ENCODE results near the gene ADAMTS7. TPM values are rescaled to one million over a fixed set of nuclear protein-coding genes. Genes with fewer than 3 reads are reported as not detected.
"Not testable (repeated sequence)": the region's sequence is repeated elsewhere in the genome, so short reads cannot be mapped to it uniquely, and the experiment has no call there.

Gene ADAMTS7
- total and polyA plus RNA-seq, 5 donors from 2014 or later, result not detected

DNA sequence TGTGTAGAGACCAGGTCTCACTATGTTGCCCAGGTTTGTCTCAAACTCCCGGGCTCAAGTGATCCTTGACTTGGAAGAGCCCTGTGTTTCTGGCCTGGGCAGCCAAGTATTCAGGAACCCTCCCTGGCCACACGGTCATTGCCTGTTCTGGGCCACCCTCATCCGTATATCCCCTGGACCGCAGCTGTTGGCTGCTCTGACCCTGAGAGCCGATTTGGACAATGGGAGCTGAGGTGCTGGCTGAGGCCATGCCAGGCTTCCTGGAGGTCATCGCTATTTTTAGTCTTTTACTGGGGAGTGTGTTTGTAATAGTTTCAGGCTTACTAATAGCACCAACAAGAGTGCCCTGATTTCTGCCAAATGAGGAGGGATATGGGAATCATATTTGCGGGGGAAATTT is 60.7 kb downstream of the ADAMTS7 start:
- no peak overlapping the region for H3K27ac ChIP-seq (ENCODE audit: insufficient read depth, low read length, poor library complexity, severe bottlenecking)
- Mint-ChIP-seq H3K9me3 (no peaks in the 10 kb centered on the region), H3K27me3 (no peaks in the 10 kb centered on the region), H3K27ac (peak overlapping the region in 1 of 3 donors; percentile 36), H3K4me3 (peak overlapping the region in 2 of 4 donors; percentile 33 to 43), H3K36me3 (no peaks in the 10 kb centered on the region), H3K4me1 (peaks cover 0 to 6% (median 3%) of the 10 kb centered on the region in 4 donors)
- DNase-seq, result peak in 1 of 3 donors; percentile 13
- H3K4me3 ChIP-seq (ENCODE audit: low read depth, low read length), result no peak overlapping the region
- ATAC-seq (ENCODE audit: low read depth in 2 of 2), result no peak
- H3K27me3 ChIP-seq (ENCODE audit: control insufficient read depth, insufficient read depth, low read length), result no peaks in the 10 kb centered on the region
- no peaks in the 10 kb centered on the region for H3K9me3 ChIP-seq (ENCODE audit: control insufficient read depth in 2 of 2, low read length in 2 of 2)
- H3K4me1 ChIP-seq (ENCODE audit: control insufficient read depth, insufficient read depth, low read length, poor library complexity, severe bottlenecking), result no peaks in the 10 kb centered on the region
- no peaks in the 10 kb centered on the region for H3K36me3 ChIP-seq (ENCODE audit: control insufficient read depth, insufficient read depth, low read length)

DNA sequence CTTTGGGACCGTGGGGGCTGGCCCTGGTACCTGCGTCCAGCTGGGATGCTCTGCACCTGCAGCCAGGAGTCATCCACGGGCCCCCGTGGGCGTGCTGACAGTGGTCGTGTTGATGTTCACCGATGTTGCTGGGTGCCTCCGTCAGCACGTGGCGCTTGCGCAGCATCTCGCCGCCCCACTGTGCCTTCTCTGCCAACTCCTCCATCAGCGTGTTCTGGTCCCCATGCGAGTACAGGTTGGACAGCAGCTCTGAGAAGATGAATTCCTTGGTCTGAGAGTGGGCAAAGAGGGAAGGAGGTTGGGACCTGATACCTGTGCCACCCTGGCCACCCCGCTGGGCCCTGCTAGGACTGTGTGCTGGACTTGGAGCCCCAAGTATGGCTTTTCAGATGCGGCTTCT is 61.4 kb downstream of the ADAMTS7 start:
- Histone ChIP-seq H3K4me1 (ENCODE audit: control insufficient read depth, insufficient read depth, low read length, poor library complexity, severe bottlenecking) (no peaks in the 10 kb centered on the region), H3K4me3 (ENCODE audit: low read depth, low read length) (no peak overlapping the region), H3K27me3 (ENCODE audit: control insufficient read depth, insufficient read depth, low read length) (no peaks in the 10 kb centered on the region), H3K36me3 (ENCODE audit: control insufficient read depth, insufficient read depth, low read length) (no peaks in the 10 kb centered on the region), H3K9me3 (ENCODE audit: control insufficient read depth in 2 of 2, low read length in 2 of 2) (no peaks in the 10 kb centered on the region), H3K27ac (ENCODE audit: insufficient read depth, low read length, poor library complexity, severe bottlenecking) (no peak overlapping the region)
- no peak for DNase-seq
- Mint-ChIP-seq H3K27ac (no peak overlapping the region), H3K9me3 (no peaks in the 10 kb centered on the region), H3K27me3 (no peaks in the 10 kb centered on the region), H3K36me3 (no peaks in the 10 kb centered on the region), H3K4me3 (no peak overlapping the region), H3K4me1 (peaks cover 0 to 6% (median 3%) of the 10 kb centered on the region in 4 donors)
- no peak for ATAC-seq (ENCODE audit: low read depth in 2 of 2)

DNA sequence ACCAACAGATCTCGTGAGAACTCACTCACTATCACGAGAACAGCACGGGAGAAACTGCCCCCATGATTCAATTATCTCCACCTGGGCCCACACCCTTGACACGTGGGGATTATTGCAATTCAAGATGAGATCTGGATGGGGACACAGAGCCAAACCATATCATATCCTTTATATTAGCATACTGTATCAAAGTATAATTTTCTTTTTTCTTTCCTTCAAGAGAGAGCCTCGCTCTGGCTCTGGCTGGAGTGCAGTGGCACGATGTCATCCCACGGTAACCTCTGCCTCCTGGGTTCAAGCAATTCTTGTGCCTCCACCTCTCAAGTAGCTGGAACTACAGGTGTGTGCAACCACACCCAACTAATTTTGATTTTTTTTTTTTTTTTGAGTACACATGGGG is 63.4 kb downstream of the ADAMTS7 start:
- not testable (repeated sequence) for H3K36me3 Mint-ChIP-seq; H3K27me3 ChIP-seq (ENCODE audit: control insufficient read depth, insufficient read depth, low read length); H3K27ac ChIP-seq (ENCODE audit: insufficient read depth, low read length, poor library complexity, severe bottlenecking); H3K4me1 Mint-ChIP-seq; ATAC-seq (ENCODE audit: low read depth in 2 of 2); H3K4me1 ChIP-seq (ENCODE audit: control insufficient read depth, insufficient read depth, low read length, poor library complexity, severe bottlenecking); H3K9me3 ChIP-seq (ENCODE audit: control insufficient read depth in 2 of 2, low read length in 2 of 2); H3K27ac Mint-ChIP-seq; H3K27me3 Mint-ChIP-seq; H3K4me3 Mint-ChIP-seq; DNase-seq; H3K9me3 Mint-ChIP-seq; H3K36me3 ChIP-seq (ENCODE audit: control insufficient read depth, insufficient read depth, low read length); H3K4me3 ChIP-seq (ENCODE audit: low read depth, low read length)

DNA sequence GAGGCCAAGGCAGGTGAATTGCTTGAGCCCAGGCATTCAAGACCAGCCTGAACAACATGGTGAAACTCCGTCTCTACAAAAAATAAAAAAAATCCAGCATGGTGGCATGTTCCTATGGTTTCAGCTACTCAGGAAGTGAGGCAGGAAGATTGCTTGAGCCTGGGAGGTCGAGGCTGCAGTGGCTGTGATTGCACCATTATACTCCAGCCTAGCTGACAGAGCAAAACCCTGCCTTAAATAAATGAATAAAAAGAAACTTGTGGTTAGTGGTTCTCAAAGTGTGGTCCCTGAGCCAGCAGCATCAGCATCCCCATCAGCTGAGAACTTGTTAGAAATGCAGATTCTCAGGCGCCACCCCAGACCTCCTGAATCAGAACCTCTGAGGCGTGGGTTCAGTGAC is 69.6 kb downstream of the ADAMTS7 start:
- H3K4me1 Mint-ChIP-seq; DNase-seq; H3K36me3 ChIP-seq (ENCODE audit: control insufficient read depth, insufficient read depth, low read length); H3K27ac Mint-ChIP-seq; H3K27me3 ChIP-seq (ENCODE audit: control insufficient read depth, insufficient read depth, low read length); H3K4me3 Mint-ChIP-seq; H3K9me3 ChIP-seq (ENCODE audit: control insufficient read depth in 2 of 2, low read length in 2 of 2); H3K27ac ChIP-seq (ENCODE audit: insufficient read depth, low read length, poor library complexity, severe bottlenecking); H3K4me1 ChIP-seq (ENCODE audit: control insufficient read depth, insufficient read depth, low read length, poor library complexity, severe bottlenecking); H3K9me3 Mint-ChIP-seq; H3K4me3 ChIP-seq (ENCODE audit: low read depth, low read length); ATAC-seq (ENCODE audit: low read depth in 2 of 2); H3K36me3 Mint-ChIP-seq: not testable (repeated sequence)
- peaks cover 11% of the 10 kb centered on the region for H3K27me3 Mint-ChIP-seq

DNA sequence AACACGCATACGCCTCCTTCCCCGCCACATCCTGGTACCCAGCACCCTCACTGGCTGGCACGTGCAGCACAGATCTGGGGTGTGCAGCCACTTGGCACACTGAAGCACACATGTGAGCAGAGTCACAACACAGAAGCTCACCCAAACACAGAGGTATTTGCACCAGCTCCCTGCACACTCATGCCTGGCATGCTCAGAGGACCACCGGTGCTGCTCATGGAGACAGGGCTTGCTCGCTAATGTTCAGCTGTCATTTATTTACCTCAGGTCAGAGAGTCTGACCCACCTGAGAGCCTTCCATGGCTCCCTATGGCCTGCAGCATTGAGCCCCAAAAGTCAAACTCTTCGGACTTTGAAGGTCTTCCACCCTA is 70.4 kb downstream of the ADAMTS7 start:
- H3K4me1 Mint-ChIP-seq, result peaks cover 0 to 4% (median 2%) of the 10 kb centered on the region in 4 donors
- H3K27me3 ChIP-seq (ENCODE audit: control insufficient read depth, insufficient read depth, low read length), result no peaks in the 10 kb centered on the region
- no peaks in the 10 kb centered on the region for H3K36me3 ChIP-seq (ENCODE audit: control insufficient read depth, insufficient read depth, low read length)
- peaks cover 16% of the 10 kb centered on the region for H3K27me3 Mint-ChIP-seq
- no peak overlapping the region for H3K4me3 Mint-ChIP-seq
- H3K9me3 ChIP-seq (ENCODE audit: control insufficient read depth in 2 of 2, low read length in 2 of 2), result no peaks in the 10 kb centered on the region
- ATAC-seq (ENCODE audit: low read depth in 2 of 2) (no peak), DNase-seq (no peak)
- no peak overlapping the region for H3K27ac ChIP-seq (ENCODE audit: insufficient read depth, low read length, poor library complexity, severe bottlenecking)
- no peak overlapping the region for H3K27ac Mint-ChIP-seq
- H3K4me1 ChIP-seq (ENCODE audit: control insufficient read depth, insufficient read depth, low read length, poor library complexity, severe bottlenecking), result no peaks in the 10 kb centered on the region
- no peaks in the 10 kb centered on the region for H3K9me3 Mint-ChIP-seq
- no peak overlapping the region for H3K4me3 ChIP-seq (ENCODE audit: low read depth, low read length)
- no peaks in the 10 kb centered on the region for H3K36me3 Mint-ChIP-seq

DNA sequence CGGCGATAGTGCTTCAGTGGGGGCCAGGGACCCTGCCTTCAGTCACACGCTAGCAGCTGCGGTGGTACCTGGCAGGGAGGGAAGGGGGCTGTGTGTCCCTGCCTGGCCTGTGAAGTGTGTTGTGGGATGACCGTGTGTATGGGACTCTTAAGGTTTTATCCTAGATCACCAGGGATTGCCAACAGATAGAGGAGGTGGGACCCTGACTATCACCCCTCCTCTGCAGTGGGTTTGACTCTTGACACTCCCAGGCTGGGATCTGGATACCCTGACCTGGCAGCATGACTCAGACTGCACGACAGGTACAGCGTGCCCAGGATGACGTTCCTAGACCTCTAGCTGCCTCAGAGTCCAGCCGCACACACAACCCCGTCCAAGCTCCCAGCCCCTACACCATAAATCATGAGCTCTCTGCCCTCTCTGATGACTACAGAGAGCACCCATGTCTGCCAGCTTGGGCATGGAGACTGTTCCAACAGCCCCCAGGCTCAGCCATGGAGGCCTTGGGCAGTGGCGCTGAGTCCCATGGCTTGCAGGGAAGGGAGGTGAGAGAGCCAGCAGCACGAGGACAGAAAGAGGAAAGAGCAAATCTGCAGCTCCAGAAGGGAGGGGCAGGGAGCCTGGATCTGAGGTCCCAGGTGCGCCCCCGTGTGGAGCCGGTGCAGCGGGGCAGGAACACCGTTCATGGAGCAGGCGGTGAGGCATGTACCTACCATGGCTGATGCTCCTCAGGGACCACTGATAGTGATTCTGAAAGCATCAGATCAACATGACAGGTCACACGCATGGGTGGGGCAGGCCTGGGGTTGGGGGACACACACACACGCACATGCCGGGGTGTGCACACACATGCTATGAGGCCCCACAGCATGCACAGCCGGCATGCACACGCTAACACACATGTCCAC is 71.0 kb downstream of the ADAMTS7 start:
- Histone ChIP-seq H3K4me3 (ENCODE audit: low read depth, low read length) (no peak overlapping the region), H3K27ac (ENCODE audit: insufficient read depth, low read length, poor library complexity, severe bottlenecking) (no peak overlapping the region), H3K4me1 (ENCODE audit: control insufficient read depth, insufficient read depth, low read length, poor library complexity, severe bottlenecking) (no peaks in the 10 kb centered on the region), H3K27me3 (ENCODE audit: control insufficient read depth, insufficient read depth, low read length) (no peaks in the 10 kb centered on the region), H3K9me3 (ENCODE audit: control insufficient read depth in 2 of 2, low read length in 2 of 2) (no peaks in the 10 kb centered on the region), H3K36me3 (ENCODE audit: control insufficient read depth, insufficient read depth, low read length) (no peaks in the 10 kb centered on the region)
- no peak overlapping the region for H3K4me3 Mint-ChIP-seq
- H3K27ac Mint-ChIP-seq, result no peak overlapping the region
- ATAC-seq (ENCODE audit: low read depth in 2 of 2) (peak; percentile 43 to 44), DNase-seq (peak in 2 of 3 donors; percentile 26 to 73)
- H3K36me3 Mint-ChIP-seq, result no peaks in the 10 kb centered on the region
- peaks cover 16% of the 10 kb centered on the region for H3K27me3 Mint-ChIP-seq
- peaks cover 0 to 4% (median 2%) of the 10 kb centered on the region in 4 donors for H3K4me1 Mint-ChIP-seq
- H3K9me3 Mint-ChIP-seq, result no peaks in the 10 kb centered on the region

DNA sequence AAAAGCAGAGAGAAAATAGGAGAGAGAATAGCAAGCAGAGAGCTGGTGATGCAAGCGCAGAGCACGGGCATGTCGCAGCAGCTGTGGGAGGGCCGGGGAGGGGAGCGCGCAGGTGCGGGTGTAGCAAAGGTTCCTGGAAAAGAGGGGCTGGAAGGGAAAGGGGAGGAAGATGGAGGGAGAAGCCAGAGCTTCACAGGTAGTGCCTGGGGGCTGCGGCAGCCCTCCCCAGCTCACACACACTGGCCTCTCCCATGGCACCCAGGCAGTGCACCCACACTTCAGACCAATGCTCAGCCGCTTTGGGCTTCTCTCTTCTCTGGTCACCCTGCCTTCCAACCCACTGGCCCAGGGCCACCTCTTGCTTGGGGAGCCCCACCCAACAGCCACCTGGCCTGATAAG is 72.1 kb downstream of the ADAMTS7 start:
- Histone ChIP-seq H3K9me3 (ENCODE audit: control insufficient read depth in 2 of 2, low read length in 2 of 2) (no peaks in the 10 kb centered on the region), H3K27me3 (ENCODE audit: control insufficient read depth, insufficient read depth, low read length) (no peaks in the 10 kb centered on the region), H3K27ac (ENCODE audit: insufficient read depth, low read length, poor library complexity, severe bottlenecking) (no peak overlapping the region), H3K4me3 (ENCODE audit: low read depth, low read length) (no peak overlapping the region), H3K4me1 (ENCODE audit: control insufficient read depth, insufficient read depth, low read length, poor library complexity, severe bottlenecking) (no peaks in the 10 kb centered on the region), H3K36me3 (ENCODE audit: control insufficient read depth, insufficient read depth, low read length) (no peaks in the 10 kb centered on the region)
- Mint-ChIP-seq H3K4me1 (peaks cover 0 to 4% (median 2%) of the 10 kb centered on the region in 4 donors), H3K36me3 (no peaks in the 10 kb centered on the region), H3K27me3 (peaks cover 23% of the 10 kb centered on the region), H3K4me3 (no peak overlapping the region), H3K27ac (no peak overlapping the region), H3K9me3 (no peaks in the 10 kb centered on the region)
- no peak for DNase-seq
- no peak for ATAC-seq (ENCODE audit: low read depth in 2 of 2)

DNA sequence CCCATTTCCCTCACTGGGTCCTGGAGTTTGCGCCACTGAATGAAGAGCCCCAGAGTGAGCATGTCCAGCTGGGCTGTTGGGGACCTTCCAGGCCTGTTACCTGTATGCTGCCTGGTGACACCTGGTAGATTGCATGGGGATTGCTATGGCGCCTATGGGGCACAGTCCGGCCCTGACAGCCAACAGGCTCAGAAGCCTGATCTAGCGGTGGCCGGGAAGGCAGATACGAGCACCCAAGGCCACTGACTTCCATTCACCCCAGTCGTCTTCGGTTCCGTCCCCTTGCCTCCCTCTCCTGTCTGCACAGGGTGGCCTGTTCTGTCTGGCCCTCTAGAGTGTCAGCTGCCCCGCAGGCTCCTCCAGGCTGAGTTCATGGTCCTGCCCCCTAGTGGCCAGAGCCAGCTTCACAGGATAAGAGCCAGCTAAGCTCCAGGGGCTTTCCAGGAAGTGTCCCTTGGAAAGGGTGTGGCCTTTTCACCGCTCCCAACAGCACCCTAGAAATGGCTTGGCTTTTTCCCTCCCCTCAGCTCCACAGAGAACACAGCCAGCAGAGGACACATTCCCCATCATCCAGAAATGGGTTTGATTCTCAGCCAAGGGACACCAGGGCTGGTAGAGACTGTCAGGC is 73.2 kb downstream of the ADAMTS7 start:
- H3K27ac Mint-ChIP-seq; H3K4me1 ChIP-seq (ENCODE audit: control insufficient read depth, insufficient read depth, low read length, poor library complexity, severe bottlenecking); ATAC-seq (ENCODE audit: low read depth in 2 of 2); H3K9me3 Mint-ChIP-seq; H3K4me1 Mint-ChIP-seq; H3K27ac ChIP-seq (ENCODE audit: insufficient read depth, low read length, poor library complexity, severe bottlenecking); H3K4me3 Mint-ChIP-seq; H3K36me3 Mint-ChIP-seq; DNase-seq; H3K27me3 ChIP-seq (ENCODE audit: control insufficient read depth, insufficient read depth, low read length); H3K36me3 ChIP-seq (ENCODE audit: control insufficient read depth, insufficient read depth, low read length); H3K4me3 ChIP-seq (ENCODE audit: low read depth, low read length); H3K9me3 ChIP-seq (ENCODE audit: control insufficient read depth in 2 of 2, low read length in 2 of 2): not testable (repeated sequence)
- H3K27me3 Mint-ChIP-seq, result peaks cover 31% of the 10 kb centered on the region

Data from CD4-positive, CD25-positive, alpha-beta regulatory T cell (primary cell).